ENCODE data around the gene KIRREL1. TPM values are rescaled to one million over a fixed set of nuclear protein-coding genes. Genes with fewer than 3 reads are reported as not detected.

Gene KIRREL1
- total RNA-seq, 1 experiment from 2014 or later: 101 TPM

DNA sequence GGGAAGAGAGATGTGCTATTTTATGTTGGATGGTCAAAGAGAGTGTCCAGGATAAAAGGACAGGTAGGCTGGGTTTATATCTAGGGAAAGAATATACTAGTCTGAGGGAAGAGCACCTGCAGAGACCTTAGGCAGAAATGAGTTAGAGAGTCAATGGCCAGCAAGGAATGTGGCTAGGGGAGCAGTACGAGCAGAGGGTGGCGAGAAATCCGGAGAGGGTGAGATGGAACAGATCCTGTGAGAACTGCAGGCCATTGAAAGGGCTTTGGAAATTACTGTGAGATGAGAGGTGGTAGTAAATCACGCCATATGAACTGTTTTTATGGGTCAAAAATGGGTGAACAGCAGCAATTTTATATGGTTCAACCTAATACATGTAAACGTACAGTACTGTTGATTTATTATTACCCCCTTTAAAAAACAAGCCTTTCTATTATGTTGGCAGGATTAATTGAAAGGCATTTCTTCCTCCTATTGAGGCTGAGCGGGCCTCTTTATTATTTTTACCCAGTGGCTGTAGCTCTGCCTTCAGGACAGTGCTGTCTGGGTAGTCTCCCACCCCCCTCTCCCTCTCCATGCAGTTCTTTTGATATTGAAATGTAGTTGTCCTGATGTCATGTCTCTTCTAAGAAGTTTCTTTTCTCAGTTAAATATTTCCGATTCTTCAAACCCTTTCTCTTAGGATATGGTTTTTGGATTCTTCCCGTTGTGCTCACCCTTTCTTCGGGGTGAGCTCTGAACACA, 112.1 kb downstream of the KIRREL1 start:
- Mint-ChIP-seq H3K4me1 (ENCODE audit: insufficient read depth, unreplicated experiment) (peaks cover 14% of the 10 kb centered on the region), H3K9me3 (ENCODE audit: unreplicated experiment) (no peaks in the 10 kb centered on the region), H3K27ac (ENCODE audit: low read depth, unreplicated experiment) (no peak overlapping the region), H3K4me3 (ENCODE audit: unreplicated experiment) (no peak overlapping the region), H3K27me3 (ENCODE audit: insufficient read depth, unreplicated experiment) (no peaks in the 10 kb centered on the region), H3K36me3 (ENCODE audit: insufficient read depth, unreplicated experiment) (no peaks in the 10 kb centered on the region)
- TF ChIP-seq, protein P1, sequence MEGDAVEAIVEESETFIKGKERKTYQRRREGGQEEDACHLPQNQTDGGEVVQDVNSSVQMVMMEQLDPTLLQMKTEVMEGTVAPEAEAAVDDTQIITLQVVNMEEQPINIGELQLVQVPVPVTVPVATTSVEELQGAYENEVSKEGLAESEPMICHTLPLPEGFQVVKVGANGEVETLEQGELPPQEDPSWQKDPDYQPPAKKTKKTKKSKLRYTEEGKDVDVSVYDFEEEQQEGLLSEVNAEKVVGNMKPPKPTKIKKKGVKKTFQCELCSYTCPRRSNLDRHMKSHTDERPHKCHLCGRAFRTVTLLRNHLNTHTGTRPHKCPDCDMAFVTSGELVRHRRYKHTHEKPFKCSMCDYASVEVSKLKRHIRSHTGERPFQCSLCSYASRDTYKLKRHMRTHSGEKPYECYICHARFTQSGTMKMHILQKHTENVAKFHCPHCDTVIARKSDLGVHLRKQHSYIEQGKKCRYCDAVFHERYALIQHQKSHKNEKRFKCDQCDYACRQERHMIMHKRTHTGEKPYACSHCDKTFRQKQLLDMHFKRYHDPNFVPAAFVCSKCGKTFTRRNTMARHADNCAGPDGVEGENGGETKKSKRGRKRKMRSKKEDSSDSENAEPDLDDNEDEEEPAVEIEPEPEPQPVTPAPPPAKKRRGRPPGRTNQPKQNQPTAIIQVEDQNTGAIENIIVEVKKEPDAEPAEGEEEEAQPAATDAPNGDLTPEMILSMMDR (IDR thresholded peaks at IDR 0.05; ENCODE audit: unreplicated experiment): no peak
- BruUV-seq (replicated peaks): no TSS peak
- no peak for DNase-seq (ENCODE audit: unreplicated experiment)
- ChIA-PET POLR2A (no interaction called here), CTCF (interaction anchor here (1.0 to 33.5 kb wide), 5 partner anchors 1 to 128 kb away, joined by 3 to 2587 read pairs (median 628); partner anchors contain the start of gene KIRREL1)
- intact Hi-C loops (cut with micrococcal nuclease): no loop called here

DNA sequence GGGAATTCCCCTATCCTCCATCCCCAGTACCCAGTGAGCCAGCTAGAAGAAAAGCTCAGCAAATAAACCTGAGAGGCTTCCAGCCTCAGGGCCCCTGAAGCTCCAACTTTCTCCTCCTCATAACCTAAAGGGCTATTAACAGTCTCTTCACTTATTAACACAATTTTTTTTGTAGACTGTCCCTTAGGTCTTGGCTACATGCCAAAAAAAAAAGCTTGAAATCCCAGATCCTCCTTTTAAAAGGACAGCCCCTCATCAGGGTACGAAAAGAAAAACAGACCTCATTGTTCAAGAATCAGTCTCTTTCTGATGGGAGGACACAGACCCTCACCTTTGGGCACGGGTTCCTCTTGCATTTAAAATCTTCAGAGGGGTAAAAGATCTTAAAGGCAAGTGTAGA, 114.5 kb downstream of the KIRREL1 start:
- H3K9me3 Mint-ChIP-seq (ENCODE audit: unreplicated experiment): no peaks in the 10 kb centered on the region
- intact Hi-C loops (cut with micrococcal nuclease): no loop called here
- TF ChIP-seq, protein P1 (IDR thresholded peaks at IDR 0.05; ENCODE audit: unreplicated experiment): no peak
- DNase-seq (ENCODE audit: unreplicated experiment): no peak
- no peak overlapping the region for H3K27ac Mint-ChIP-seq (ENCODE audit: low read depth, unreplicated experiment)
- POLR2A ChIA-PET: no interaction called here
- BruUV-seq (replicated peaks): no TSS peak
- CTCF ChIA-PET: interaction anchor here (0.6 to 33.5 kb wide), 9 partner anchors 3 to 923 kb away, joined by 3 to 2587 read pairs (median 6); partner anchors contain the start of gene KIRREL1
- H3K36me3 Mint-ChIP-seq (ENCODE audit: insufficient read depth, unreplicated experiment): no peaks in the 10 kb centered on the region
- H3K4me3 Mint-ChIP-seq (ENCODE audit: unreplicated experiment): no peak overlapping the region
- H3K27me3 Mint-ChIP-seq (ENCODE audit: insufficient read depth, unreplicated experiment): no peaks in the 10 kb centered on the region
- no peaks in the 10 kb centered on the region for H3K4me1 Mint-ChIP-seq (ENCODE audit: insufficient read depth, unreplicated experiment)

DNA sequence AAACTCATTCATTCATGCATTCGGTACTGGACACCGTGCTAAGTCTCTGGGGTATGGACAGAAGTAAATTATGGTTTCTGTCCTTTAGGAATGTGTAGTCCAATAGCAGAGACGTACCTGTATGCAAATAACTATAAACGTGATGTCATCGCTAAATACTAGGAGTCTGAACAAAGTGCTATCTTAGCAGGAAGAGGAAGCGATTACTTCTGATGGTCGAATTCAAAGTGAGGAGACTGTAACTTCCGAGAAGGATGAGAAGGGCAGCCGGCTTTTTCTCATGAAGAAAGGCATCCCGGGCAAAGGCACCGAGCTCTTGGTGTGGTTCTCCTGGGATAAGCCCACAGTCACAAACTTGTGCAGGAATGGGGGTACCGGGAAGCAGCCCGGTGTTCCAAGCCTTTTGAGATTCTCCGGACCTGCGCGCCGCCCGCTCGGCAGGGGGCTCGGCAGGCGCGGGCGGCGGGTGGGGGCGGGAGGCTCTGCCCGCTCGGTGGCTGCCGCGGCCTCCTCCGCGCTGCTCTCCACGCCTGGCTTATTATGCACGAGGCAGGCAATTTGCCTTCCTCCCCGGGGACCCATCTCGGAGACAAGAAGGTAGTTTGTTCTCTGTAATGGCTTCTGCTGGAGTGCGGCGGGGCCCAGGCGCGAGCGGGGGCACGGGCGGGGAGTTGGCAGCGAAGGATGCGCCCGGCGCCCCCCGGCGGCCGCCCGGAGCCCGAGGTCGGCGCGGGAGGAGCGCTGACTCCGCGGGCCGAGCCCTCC, 119.7 kb downstream of the KIRREL1 start:
- Mint-ChIP-seq H3K36me3 (ENCODE audit: insufficient read depth, unreplicated experiment) (no peaks in the 10 kb centered on the region), H3K27ac (ENCODE audit: low read depth, unreplicated experiment) (no peak overlapping the region), H3K4me3 (ENCODE audit: unreplicated experiment) (peak overlapping the region; percentile 53), H3K9me3 (ENCODE audit: unreplicated experiment) (no peaks in the 10 kb centered on the region), H3K4me1 (ENCODE audit: insufficient read depth, unreplicated experiment) (peaks cover 10% of the 10 kb centered on the region), H3K27me3 (ENCODE audit: insufficient read depth, unreplicated experiment) (peaks cover 11% of the 10 kb centered on the region)
- intact Hi-C loops (cut with micrococcal nuclease): no loop called here
- TF ChIP-seq, protein P1 (IDR thresholded peaks at IDR 0.05; ENCODE audit: unreplicated experiment): peak; percentile 35
- ChIA-PET POLR2A (interaction anchor here (0.5 to 0.7 kb wide), 2 partner anchors 121 to 870 kb away, joined by 3 read pairs; no protein-coding TSS in a partner anchor), CTCF (interaction anchor here (0.6 to 33.5 kb wide), 6 partner anchors 4 to 136 kb away, joined by 3 to 2587 read pairs (median 419); partner anchors contain the start of gene KIRREL1)
- no peak for DNase-seq (ENCODE audit: unreplicated experiment)
- BruUV-seq (replicated peaks): no TSS peak

DNA sequence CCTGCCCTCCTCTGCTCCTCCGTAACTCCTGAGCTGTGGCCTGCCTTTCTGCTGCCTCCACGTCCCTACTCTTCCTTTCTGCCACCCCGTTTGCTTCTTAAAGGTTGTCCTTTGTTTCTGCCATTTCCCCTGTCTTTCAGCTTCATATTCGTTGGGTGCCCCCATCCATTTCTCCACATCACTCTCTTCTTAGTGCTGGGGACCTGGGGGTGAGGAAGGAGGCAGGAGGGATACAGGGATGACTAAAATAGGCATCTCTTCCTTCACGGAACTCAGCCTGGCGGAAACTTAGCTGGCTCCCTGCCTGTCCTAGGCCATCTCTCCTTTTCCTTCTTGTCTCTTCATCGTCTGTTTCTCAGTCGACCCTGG, 120.3 kb downstream of the KIRREL1 start:
- Mint-ChIP-seq H3K9me3 (ENCODE audit: unreplicated experiment) (no peaks in the 10 kb centered on the region), H3K36me3 (ENCODE audit: insufficient read depth, unreplicated experiment) (no peaks in the 10 kb centered on the region), H3K4me1 (ENCODE audit: insufficient read depth, unreplicated experiment) (peaks cover 11% of the 10 kb centered on the region), H3K27ac (ENCODE audit: low read depth, unreplicated experiment) (no peak overlapping the region), H3K27me3 (ENCODE audit: insufficient read depth, unreplicated experiment) (peaks cover 11% of the 10 kb centered on the region), H3K4me3 (ENCODE audit: unreplicated experiment) (peak overlapping the region; percentile 53)
- POLR2A ChIA-PET: interaction anchor here (0.5 to 1.2 kb wide), 2 partner anchors 145 to 870 kb away, joined by 3 read pairs; no protein-coding TSS in a partner anchor
- intact Hi-C loops (cut with micrococcal nuclease): no loop called here
- BruUV-seq (replicated peaks): no TSS peak
- TF ChIP-seq, protein P1 (IDR thresholded peaks at IDR 0.05; ENCODE audit: unreplicated experiment): no peak
- CTCF ChIA-PET: interaction anchor here (0.7 to 33.5 kb wide), 8 partner anchors 3 to 533 kb away, joined by 3 to 2587 read pairs (median 107); partner anchors contain the start of gene KIRREL1
- no peak for DNase-seq (ENCODE audit: unreplicated experiment)
